Activated CD4-positive, alpha-beta T cell treated with anti-CD3 and anti-CD28 coated beads, Interleukin-2, amount 10 ng/mL, durations not matched to agents 7 days and 5 days (primary cell): ENCODE results near the gene TBC1D10B. TPM values are rescaled to one million over a fixed set of nuclear protein-coding genes. Genes with fewer than 3 reads are reported as not detected.

Experiments
- CTCF ChIA-PET: fragments of 350-600 bp; sonication (Branson Sonifier 250); formaldehyde crosslinking; loops from one replicate; lab custom pipeline; 2021; ENCODE audit warnings: antibody characterized with exemption; lab: Charles Lee
- POLR2A ChIA-PET: fragments of 350-600 bp; sonication (Branson Sonifier 250); formaldehyde crosslinking; loops from one replicate; lab custom pipeline; 2021; ENCODE audit warnings: antibody characterized with exemption; lab: Charles Lee
- DNase-seq: peaks from one replicate; pipeline ENCODE4 v3.0.0-alpha.2; 2020
- H3K27ac Mint-ChIP-seq: one replicate; pipeline ENCODE4 v1.8.0; 2021; ENCODE audit warnings: mild to moderate bottlenecking, moderate library complexity, mixed read lengths
- H3K27me3 Mint-ChIP-seq: one replicate; pipeline ENCODE4 v1.8.0; 2021; ENCODE audit warnings: mixed read lengths
- H3K36me3 Mint-ChIP-seq: one replicate; pipeline ENCODE4 v1.8.0; 2021; ENCODE audit warnings: low read depth, mixed read lengths
- H3K4me1 Mint-ChIP-seq: one replicate; pipeline ENCODE4 v1.8.0; 2021; ENCODE audit warnings: mixed read lengths
- H3K4me3 Mint-ChIP-seq: one replicate; pipeline ENCODE4 v1.8.0; 2021; ENCODE audit warnings: mild to moderate bottlenecking, moderate library complexity, mixed read lengths
- H3K9me3 Mint-ChIP-seq: one replicate; pipeline ENCODE4 v1.8.0; 2021; ENCODE audit warnings: mixed read lengths
- total RNA-seq, 2 experiments: library from RNA; stranded (reverse); gene quantifications; one replicate each; pipeline ENCODE4 v1.2.3, GENCODE V29; 2021

Gene TBC1D10B
- total RNA-seq, 2 experiments from 2014 or later = 63.9 to 69.9 TPM

DNA sequence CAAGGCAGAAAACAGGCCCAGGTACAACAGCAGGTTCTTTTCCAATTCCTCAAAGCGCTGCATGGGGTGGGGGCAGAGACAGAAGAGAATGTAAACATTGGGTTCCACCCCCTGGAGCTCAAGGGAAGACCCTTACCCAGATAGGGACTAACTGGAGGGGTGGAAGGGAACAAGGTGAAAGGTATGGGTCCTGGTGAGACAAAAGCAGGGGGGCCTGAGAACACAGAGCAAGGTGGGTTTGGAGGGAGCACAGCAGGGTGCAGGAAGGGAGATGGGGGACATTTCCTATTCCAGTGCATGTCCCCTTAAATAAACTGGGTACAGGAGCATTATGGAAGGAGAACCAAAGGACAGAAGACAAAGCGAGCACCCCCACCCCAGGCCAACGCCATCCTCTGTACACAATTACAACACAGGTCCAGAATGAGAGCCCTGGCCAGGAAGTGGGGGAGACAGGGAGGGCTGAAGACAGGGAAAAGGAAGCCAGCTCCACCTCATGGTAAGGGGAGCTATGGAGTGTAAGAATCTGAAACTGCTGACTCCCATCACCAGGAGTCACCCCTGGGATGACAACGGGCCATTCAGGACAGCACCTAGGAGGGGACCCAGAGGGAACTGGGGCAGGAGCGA is 13.1 kb downstream of the TBC1D10B start:
- POLR2A ChIA-PET = no interaction called here
- H3K27me3 Mint-ChIP-seq = no peaks in the 10 kb centered on the region
- no peak for DNase-seq
- CTCF ChIA-PET = interaction anchor here (0.7 to 1.6 kb wide), 4 partner anchors 11 to 52 kb away, joined by 3 to 6 read pairs (median 4); no protein-coding TSS in a partner anchor
- no peak overlapping the region for H3K27ac Mint-ChIP-seq
- peaks cover 44% of the 10 kb centered on the region for H3K4me1 Mint-ChIP-seq
- H3K9me3 Mint-ChIP-seq = no peaks in the 10 kb centered on the region
- H3K36me3 Mint-ChIP-seq = peaks cover 42% of the 10 kb centered on the region
- H3K4me3 Mint-ChIP-seq = no peak overlapping the region

DNA sequence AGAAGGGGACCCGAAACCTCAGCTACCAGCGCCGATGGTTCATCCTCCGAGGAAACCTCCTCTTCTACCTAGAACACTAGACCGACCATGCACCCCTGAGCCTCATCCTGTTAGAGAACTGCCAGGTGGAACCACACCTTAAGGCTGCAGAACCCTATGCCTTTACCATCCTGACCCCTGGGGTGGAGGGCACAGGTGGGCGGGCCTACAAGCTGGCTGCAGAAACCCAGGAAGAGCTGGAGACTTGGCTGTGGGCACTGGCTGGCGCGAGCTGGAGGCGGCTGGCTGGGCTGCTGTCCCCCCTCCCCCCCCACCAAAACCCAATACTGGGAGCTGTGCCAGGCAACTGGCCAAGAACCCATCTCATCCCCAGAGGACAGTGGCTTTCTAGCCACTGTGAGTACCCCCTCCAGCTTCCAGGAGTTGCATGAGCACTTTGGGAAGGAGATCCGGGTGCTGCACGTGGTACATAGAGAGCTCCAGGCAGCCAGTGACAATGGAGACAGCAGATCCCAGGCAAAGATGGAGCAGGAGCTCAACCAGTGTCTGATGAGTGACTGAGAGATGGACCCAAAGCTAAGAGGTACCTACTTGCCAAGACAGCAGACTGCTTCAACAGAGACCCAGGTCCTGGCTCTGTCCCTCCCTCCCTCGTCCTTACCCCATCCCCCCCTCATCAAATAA is 13.8 kb downstream of the TBC1D10B start:
- peak overlapping the region; percentile 92 for H3K27ac Mint-ChIP-seq
- no peaks in the 10 kb centered on the region for H3K9me3 Mint-ChIP-seq
- DNase-seq = no peak
- ChIA-PET CTCF (interaction anchor here (0.7 to 1.6 kb wide), 4 partner anchors 12 to 15 kb away, joined by 3 to 6 read pairs (median 4); no protein-coding TSS in a partner anchor), POLR2A (no interaction called here)
- peaks cover 46% of the 10 kb centered on the region for H3K4me1 Mint-ChIP-seq
- H3K4me3 Mint-ChIP-seq = peak overlapping the region; percentile 91
- H3K27me3 Mint-ChIP-seq = no peaks in the 10 kb centered on the region
- peaks cover 44% of the 10 kb centered on the region for H3K36me3 Mint-ChIP-seq

DNA sequence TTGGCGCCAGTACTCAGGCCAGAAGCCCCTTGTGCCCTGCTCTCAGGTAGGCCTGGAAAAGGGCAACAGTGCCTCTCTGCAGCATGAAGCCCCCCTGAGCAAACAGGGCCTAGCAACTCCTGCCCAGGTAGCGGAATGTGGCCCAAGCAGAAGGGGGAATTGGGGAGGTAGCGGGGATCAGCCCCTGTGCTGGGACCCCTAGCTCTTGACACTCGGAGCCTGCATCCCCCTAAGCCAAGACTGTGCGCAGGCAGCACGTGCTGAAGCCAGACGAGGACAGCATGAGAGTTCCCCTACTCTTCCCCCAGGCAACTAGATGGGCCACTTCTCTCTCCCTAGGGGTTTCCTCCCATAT is 14.4 kb downstream of the TBC1D10B start:
- H3K4me3 Mint-ChIP-seq = peak overlapping the region; percentile 91
- no peaks in the 10 kb centered on the region for H3K27me3 Mint-ChIP-seq
- DNase-seq = no peak
- no peaks in the 10 kb centered on the region for H3K9me3 Mint-ChIP-seq
- peak overlapping the region; percentile 92 for H3K27ac Mint-ChIP-seq
- H3K4me1 Mint-ChIP-seq = peaks cover 44% of the 10 kb centered on the region
- peaks cover 46% of the 10 kb centered on the region for H3K36me3 Mint-ChIP-seq
- ChIA-PET CTCF (interaction anchor here (1.0 to 1.6 kb wide), 2 partner anchors 11 to 15 kb away, joined by 3 to 6 read pairs; no protein-coding TSS in a partner anchor), POLR2A (interaction anchor here (0.5 kb wide), 1 partner anchor 17 kb away, joined by 5 read pairs; no protein-coding TSS in a partner anchor)

DNA sequence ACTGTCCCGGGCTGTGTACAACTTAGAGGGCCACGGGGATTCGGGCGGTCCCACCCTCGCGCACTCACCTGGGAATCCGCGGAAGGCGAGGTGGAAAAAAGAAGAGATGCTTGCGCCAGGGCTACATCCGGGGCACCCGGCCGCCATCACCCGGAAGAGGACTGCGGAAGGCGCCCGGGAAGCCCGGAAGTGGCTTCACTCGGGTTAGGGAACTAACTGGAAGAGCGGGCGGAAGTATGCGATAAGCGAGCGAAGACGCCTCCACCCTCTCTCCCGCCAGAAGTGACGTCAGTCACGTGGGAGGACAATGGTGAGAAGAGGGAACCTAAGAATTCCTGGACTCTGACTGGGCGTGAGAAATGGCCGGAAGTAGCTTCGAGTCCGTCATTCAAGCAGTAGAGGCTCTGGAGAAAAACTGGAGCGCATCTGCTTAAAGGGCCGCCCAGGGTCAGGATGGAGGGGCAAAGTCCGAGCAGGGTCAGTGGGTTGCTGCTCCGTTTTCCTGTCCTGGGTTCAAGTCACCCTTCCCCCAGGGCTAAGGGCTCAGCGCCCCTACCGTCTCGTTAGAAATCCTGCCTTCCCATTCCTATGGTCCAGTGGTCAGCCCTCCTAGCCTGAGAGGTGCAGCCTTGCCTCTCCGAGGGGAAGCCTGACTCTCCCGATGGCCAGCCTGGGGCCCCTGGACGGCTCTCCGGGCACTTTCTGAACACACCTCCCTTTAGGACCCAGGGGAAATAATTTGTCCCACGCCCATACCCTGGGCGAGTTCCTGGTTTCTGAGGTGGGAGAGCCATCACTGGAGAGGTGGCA is 14.9 kb downstream of the TBC1D10B start, which contains the start of gene CD2BP2:
Gene CD2BP2, minus strand, starts transcription at position 165 of the 810 bp plus-strand sequence. CDS start 627 bp downstream, outside the sequence.
- ChIA-PET POLR2A (interaction anchor here (0.5 to 1.0 kb wide), 2 partner anchors 16 to 40 kb away, joined by 3 to 5 read pairs; partner anchors contain the start of gene ZNF48), CTCF (interaction anchor here (1.0 to 2.3 kb wide), 8 partner anchors 10 to 54 kb away, joined by 3 to 8 read pairs (median 4); partner anchors contain the start of gene TBC1D10B)
- Mint-ChIP-seq H3K9me3 (no peaks in the 10 kb centered on the region), H3K36me3 (peaks cover 46% of the 10 kb centered on the region), H3K27me3 (no peaks in the 10 kb centered on the region), H3K27ac (peak within 1 kb of the TSS; percentile 92), H3K4me1 (peaks cover 46% of the 10 kb centered on the region), H3K4me3 (peak within 1 kb of the TSS; percentile 91)
- DNase-seq = peak; percentile 88

DNA sequence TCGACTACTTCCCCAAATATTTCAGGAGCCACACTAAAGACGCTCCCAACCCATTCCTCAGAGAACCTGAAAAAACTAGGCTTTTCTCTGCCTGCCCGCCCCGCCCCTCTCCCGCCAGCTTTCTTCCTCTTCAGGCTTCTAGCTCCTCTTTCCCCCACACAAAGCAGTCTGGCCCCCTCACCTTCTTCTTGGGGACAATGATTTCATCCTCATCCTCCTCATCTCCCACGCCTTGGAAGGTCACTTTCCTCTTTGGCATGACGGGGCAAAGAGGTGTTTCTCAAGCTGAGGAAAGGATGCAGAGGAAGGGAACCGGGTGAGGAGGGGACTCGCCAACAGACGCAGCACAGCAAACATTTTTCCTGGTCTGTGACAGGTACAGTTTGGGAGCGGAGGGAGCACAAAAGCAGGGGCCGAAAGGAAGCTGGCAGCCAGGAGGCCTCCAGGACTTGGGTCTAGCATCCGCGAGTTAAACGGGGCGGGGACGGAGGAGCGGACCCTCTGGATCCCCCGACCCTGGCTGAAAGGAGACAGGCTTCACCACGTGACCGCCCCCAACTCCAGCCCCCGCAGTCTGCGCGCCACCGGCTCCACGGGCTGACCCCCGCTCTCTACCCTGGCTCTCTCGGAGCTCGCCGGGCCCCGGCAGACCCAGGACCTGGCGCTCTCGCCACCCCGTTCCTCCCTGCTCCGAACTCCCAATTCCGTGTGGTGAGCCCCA is 15.7 kb downstream of the TBC1D10B start:
- POLR2A ChIA-PET = interaction anchor here (1.0 kb wide), 1 partner anchor 40 kb away, joined by 3 read pairs; the partner anchor contains the start of gene ZNF48
- H3K9me3 Mint-ChIP-seq = no peaks in the 10 kb centered on the region
- H3K36me3 Mint-ChIP-seq = peaks cover 47% of the 10 kb centered on the region
- H3K4me1 Mint-ChIP-seq = peaks cover 49% of the 10 kb centered on the region
- peak overlapping the region; percentile 91 for H3K4me3 Mint-ChIP-seq
- DNase-seq = peak; percentile 35
- peak overlapping the region; percentile 92 for H3K27ac Mint-ChIP-seq
- CTCF ChIA-PET = interaction anchor here (1.1 to 2.3 kb wide), 6 partner anchors 10 to 55 kb away, joined by 3 to 8 read pairs (median 4); partner anchors contain the start of gene TBC1D10B
- no peaks in the 10 kb centered on the region for H3K27me3 Mint-ChIP-seq

DNA sequence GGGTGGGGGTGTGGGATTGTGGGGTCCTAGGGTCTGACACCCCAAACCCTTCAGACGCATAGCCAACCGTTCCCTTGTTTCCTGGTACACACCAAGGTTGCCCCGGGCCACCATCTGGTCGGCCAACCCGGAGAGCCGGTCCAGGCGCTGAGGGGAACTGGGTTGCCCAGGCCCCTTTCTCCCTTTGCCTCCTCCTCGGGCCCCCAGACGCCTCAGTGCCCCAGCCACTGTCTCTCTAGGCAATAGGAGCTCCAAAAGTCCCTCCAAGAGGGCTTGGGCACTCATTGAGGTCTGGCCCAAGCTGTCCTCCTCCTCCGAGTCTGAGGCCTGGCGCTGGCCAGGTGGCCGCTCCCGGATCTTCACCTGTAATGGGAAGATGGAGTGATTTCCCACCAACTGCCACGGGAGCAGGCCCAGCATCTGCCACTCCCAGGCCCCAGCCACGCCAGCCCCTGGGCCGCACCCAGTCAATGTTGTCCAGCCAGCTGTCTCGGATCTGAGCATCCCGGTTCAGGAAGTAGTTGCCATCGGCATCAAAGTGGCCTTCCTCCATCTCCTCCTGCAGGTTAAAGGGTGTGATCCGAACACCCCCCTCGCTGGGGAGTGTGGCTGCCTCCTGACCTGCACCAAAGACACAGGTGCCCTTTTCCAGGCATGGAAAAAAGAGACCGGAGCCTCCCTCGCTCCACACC is 16.7 kb downstream of the TBC1D10B start:
- CTCF ChIA-PET = interaction anchor here (1.2 to 2.3 kb wide), 5 partner anchors 9 to 56 kb away, joined by 3 to 8 read pairs (median 5); no protein-coding TSS in a partner anchor
- Mint-ChIP-seq H3K36me3 (peaks cover 52% of the 10 kb centered on the region), H3K27me3 (no peaks in the 10 kb centered on the region), H3K27ac (peak overlapping the region; percentile 92), H3K4me3 (peak overlapping the region; percentile 91), H3K4me1 (peaks cover 51% of the 10 kb centered on the region), H3K9me3 (no peaks in the 10 kb centered on the region)
- POLR2A ChIA-PET = no interaction called here
- DNase-seq = no peak

DNA sequence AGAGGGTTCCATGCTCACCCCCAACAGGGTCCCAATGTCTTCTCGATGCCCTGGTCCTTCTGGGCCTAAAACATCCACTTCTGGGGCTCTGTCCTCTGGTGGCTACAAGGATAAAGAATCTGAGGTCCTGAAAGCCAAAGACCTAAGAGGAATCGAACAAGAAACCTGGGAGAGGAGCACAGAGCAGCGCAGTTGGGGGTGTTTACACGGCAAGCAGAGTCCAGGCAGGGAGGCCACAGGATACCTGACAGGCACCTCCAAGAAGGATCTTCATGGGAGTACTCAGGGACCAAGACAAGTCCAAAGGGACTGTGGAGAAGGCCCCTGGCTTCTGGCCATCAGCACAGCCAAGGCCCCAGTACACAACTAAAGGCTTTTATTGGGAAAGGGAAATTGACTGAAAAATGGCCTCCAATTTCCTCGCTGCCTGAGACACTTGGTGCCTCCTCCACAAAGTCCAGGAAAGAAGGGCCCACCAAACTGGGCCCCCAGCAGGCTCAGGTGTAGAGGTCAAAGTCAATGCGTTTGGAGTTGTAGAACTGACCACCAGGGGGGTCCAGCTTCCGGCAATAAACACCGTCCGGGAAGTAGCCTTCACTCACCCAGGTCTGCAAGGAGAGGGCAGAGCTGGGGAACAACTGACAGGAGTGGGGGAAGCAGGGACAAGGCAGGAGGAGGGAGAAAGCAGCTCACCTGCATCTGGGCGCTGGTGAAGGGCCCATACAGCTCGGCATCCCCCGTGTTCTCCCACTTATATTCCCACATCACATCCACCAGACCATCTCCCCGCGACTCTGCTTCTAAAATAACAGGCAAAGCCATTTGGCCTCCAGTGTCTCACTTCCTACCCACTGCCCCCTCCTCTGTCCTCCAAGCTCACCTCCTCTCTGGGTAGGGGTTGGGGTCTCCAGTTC is 17.5 kb downstream of the TBC1D10B start:
- no peaks in the 10 kb centered on the region for H3K27me3 Mint-ChIP-seq
- ChIA-PET CTCF (interaction anchor here (1.5 to 2.3 kb wide), 3 partner anchors 10 to 57 kb away, joined by 4 to 6 read pairs (median 5); no protein-coding TSS in a partner anchor), POLR2A (no interaction called here)
- no peak for DNase-seq
- no peaks in the 10 kb centered on the region for H3K9me3 Mint-ChIP-seq
- peaks cover 51% of the 10 kb centered on the region for H3K4me1 Mint-ChIP-seq
- H3K36me3 Mint-ChIP-seq = peaks cover 52% of the 10 kb centered on the region
- H3K4me3 Mint-ChIP-seq = peak overlapping the region; percentile 40
- H3K27ac Mint-ChIP-seq = no peak overlapping the region

DNA sequence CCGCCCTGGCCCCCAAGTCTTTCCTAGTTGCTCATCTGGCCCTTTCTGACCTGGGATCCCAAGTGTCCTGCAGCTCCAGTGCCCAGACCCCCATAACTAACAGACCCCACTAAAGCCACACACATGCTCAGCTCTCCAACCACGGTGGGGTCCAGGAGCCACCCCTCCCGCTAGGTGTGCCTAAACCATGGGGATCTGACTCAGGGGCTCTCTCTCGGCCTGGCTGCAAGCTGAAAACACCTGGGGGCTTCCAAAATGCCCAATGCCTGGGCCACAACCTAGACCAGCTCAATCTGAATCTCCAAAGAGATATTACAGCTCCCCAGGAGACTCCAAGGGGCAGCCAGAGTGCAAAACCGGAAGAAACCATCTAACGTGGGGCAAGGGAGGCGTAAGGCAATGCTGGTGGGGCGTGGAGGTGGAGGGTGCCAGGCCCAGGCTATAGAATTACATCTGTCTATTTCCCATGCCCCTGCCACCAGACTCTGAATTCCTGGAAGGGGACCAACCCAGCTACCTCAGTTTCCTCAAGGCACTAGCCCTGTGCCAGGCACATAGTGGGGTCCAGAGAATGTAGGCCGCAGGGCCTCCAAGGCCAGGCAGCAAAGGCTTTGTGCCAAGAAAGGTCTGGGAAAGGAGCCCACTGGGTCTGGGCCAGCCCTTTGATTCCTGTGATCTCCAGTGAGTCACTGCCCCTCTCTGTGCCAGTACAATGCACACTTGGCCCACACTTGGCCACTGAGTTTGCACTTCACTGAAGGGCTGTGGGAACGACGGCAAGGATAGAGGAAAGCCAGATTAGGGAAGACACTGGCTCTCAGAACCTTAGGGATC is 18.5 kb downstream of the TBC1D10B start:
- Mint-ChIP-seq H3K27ac (no peak overlapping the region), H3K4me3 (no peak overlapping the region), H3K27me3 (no peaks in the 10 kb centered on the region), H3K4me1 (peaks cover 44% of the 10 kb centered on the region), H3K36me3 (peaks cover 45% of the 10 kb centered on the region), H3K9me3 (no peaks in the 10 kb centered on the region)
- ChIA-PET POLR2A (no interaction called here), CTCF (interaction anchor here (1.5 kb wide), 1 partner anchor 11 kb away, joined by 4 read pairs; no protein-coding TSS in a partner anchor)
- no peak for DNase-seq

DNA sequence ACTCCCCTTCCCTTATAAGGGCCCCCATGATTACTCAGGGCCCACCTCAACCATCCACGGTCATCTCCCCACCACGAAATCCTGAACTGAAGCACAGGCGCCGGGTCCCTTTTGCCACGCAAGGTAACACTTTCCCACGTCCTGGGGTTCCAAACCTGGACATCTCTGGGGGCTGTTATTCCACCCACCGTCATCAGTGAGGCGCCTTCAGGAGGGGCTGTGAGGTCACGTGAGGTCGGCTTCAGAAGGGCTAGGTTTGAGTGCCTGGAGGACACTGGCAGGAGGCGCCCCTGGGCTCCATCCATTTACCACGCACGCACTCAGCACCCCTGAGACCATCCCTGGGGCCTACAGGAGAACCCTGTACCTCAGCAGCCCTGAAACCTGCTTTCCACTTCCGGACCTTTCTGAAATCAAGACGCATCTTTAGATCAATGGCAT is 19.3 kb downstream of the TBC1D10B start:
- no peak for DNase-seq
- Mint-ChIP-seq H3K27me3 (no peaks in the 10 kb centered on the region), H3K27ac (no peak overlapping the region), H3K4me1 (peaks cover 38% of the 10 kb centered on the region), H3K36me3 (peaks cover 45% of the 10 kb centered on the region), H3K9me3 (no peaks in the 10 kb centered on the region), H3K4me3 (no peak overlapping the region)
- CTCF ChIA-PET = no interaction called here
- POLR2A ChIA-PET = no interaction called here
